H1 (cell line): ENCODE data around the gene CDK4. TPM values are rescaled to one million over a fixed set of nuclear protein-coding genes. Genes with fewer than 3 reads are reported as not detected.
A peak's percentile ranks its signal among the peaks of the same experiment; 100 is the strongest.

Source experiments
- CTCF ChIA-PET: fragments of 300-600 bp; sonication (Branson Sonifier 250); formaldehyde crosslinking; loops from one replicate; lab custom pipeline; 2021; ENCODE audit not compliant: partially characterized antibody; lab: Charles Lee
- POLR2A ChIA-PET: fragments of 300-600 bp; sonication (Branson Sonifier 250); formaldehyde crosslinking; loops from one replicate; lab custom pipeline; 2021; ENCODE audit warnings: inconsistent platforms; ENCODE audit not compliant: partially characterized antibody; lab: Charles Lee
- DNase-seq, 2 experiments: peaks; one replicate each; pipeline versions ENCODE4 v3.0.0 to v3.0.0-alpha.2; 2010 to 2022; ENCODE audit warnings: low spot score in 2 of 2, low read depth in 1 of 2, mixed read lengths in 1 of 2
- FAIRE-seq: peaks from 2 replicates; lab custom pipeline; 2011; peaks lifted over from hg19 to GRCh38; lab: Jason Lieb, UNC
- H2AFZ ChIP-seq: 2 replicates; pipeline ENCODE4 v1.8.1; 2012; ENCODE audit warnings: low read length, inconsistent platforms
- H2AK5ac ChIP-seq: 2 replicates; pipeline ENCODE4 v1.6.1; 2013; ENCODE audit warnings: low read depth, low read length
- H2BK120ac ChIP-seq: replicated peaks from 2 replicates; pipeline ENCODE3; 2013; ENCODE audit warnings: low read depth, low read length, inconsistent platforms
- H2BK12ac ChIP-seq: 2 replicates; pipeline ENCODE4 v1.6.1; 2013; ENCODE audit warnings: low read depth, low read length
- H2BK15ac ChIP-seq: 2 replicates; pipeline ENCODE4 v1.6.1; 2013; ENCODE audit warnings: low read length
- H2BK20ac ChIP-seq: 2 replicates; pipeline ENCODE4 v1.6.1; 2013; ENCODE audit warnings: low read length
- H2BK5ac ChIP-seq: 2 replicates; pipeline ENCODE4 v1.6.1; 2013; ENCODE audit warnings: low read depth, low read length
- H3K14ac ChIP-seq: 2 replicates; pipeline ENCODE4 v1.6.1; 2013; ENCODE audit warnings: inconsistent platforms; ENCODE audit not compliant: insufficient read length
- H3K18ac ChIP-seq: 2 replicates; pipeline ENCODE4 v1.6.1; 2013; ENCODE audit warnings: low read length; ENCODE audit errors: extremely low read depth
- H3K23ac ChIP-seq: 2 replicates; pipeline ENCODE4 v1.6.1; 2013; ENCODE audit warnings: inconsistent platforms; ENCODE audit not compliant: insufficient read length
- H3K23me2 ChIP-seq: 2 replicates; pipeline ENCODE4 v1.6.1; 2013; ENCODE audit warnings: low read depth, low read length
- H3K27ac ChIP-seq: 2 replicates; pipeline ENCODE4 v1.6.1; 2011; ENCODE audit warnings: low read depth, low read length, inconsistent platforms
- H3K27me3 ChIP-seq, 4 experiments: replicated peaks in 1 of 4; 1 replicate in 1 of 4; 2 replicates in 3 of 4; pipeline versions ENCODE4 v1.6.1 to v1.8.1; 2011 to 2013; ENCODE audit warnings: low read length in 3 of 4, mild to moderate bottlenecking in 3 of 4, inconsistent platforms in 2 of 4, mixed read lengths in 2 of 4, moderate library complexity in 1 of 4; ENCODE audit not compliant: control insufficient read depth in 3 of 4, insufficient read depth in 3 of 4; ENCODE audit errors: extremely low read depth in 1 of 4
- H3K36me3 ChIP-seq, 4 experiments: 2 replicates each; pipeline versions ENCODE4 v1.6.1 to v1.8.1; 2011 to 2013; ENCODE audit warnings: mild to moderate bottlenecking in 4 of 4, low read length in 3 of 4, moderate library complexity in 2 of 4, control low read depth in 1 of 4, inconsistent platforms in 1 of 4; ENCODE audit not compliant: insufficient read depth in 4 of 4, control insufficient read depth in 2 of 4
- H3K4ac ChIP-seq: replicated peaks from 2 replicates; pipeline ENCODE3; 2013; ENCODE audit warnings: low read length, low read depth, mixed read lengths, inconsistent platforms; ENCODE audit not compliant: insufficient read length
- H3K4me1 ChIP-seq, 4 experiments: replicated peaks in 1 of 4; 1 replicate in 1 of 4; 2 replicates in 3 of 4; pipeline versions ENCODE4 v1.6.1 to v1.8.1; 2011 to 2013; ENCODE audit warnings: low read length in 3 of 4, inconsistent platforms in 2 of 4, mixed read lengths in 1 of 4; ENCODE audit not compliant: insufficient read depth in 4 of 4, control insufficient read depth in 3 of 4
- H3K4me2 ChIP-seq, 2 experiments: 2 replicates each; pipeline versions ENCODE4 v1.6.1 to v1.8.1; 2011 to 2013; ENCODE audit warnings: low read depth in 2 of 2, low read length in 2 of 2, control low read depth in 1 of 2, inconsistent platforms in 1 of 2, mild to moderate bottlenecking in 1 of 2; ENCODE audit not compliant: insufficient read depth in 1 of 2
- H3K4me3 ChIP-seq, 4 experiments: fragments of 200-600, 300-600 bp in 1 of 4; sonication (generic), shearing (Covaris generic), sonication (Bioruptor Twin) in 1 of 4; 2 replicates each; pipeline versions ENCODE4 v1.5.1 to v1.8.1; 2011 to 2016; ENCODE audit warnings: low read length in 4 of 4, low read depth in 3 of 4, control low read depth in 2 of 4, inconsistent platforms in 2 of 4, mild to moderate bottlenecking in 2 of 4, mixed read lengths in 1 of 4, moderate library complexity in 1 of 4; ENCODE audit not compliant: insufficient read depth in 2 of 4; ENCODE audit errors: extremely low read depth in 1 of 4
- H3K56ac ChIP-seq: replicated peaks from 2 replicates; pipeline ENCODE3; 2013; ENCODE audit warnings: low read depth, mild to moderate bottlenecking, mixed read lengths, low read length, inconsistent platforms; ENCODE audit not compliant: insufficient read length
- H3K79me1 ChIP-seq: 2 replicates; pipeline ENCODE4 v1.6.1; 2013; ENCODE audit warnings: low read depth, low read length, control low read depth
- H3K79me2 ChIP-seq, 2 experiments: 2 replicates each; pipeline versions ENCODE4 v1.6.1 to v1.8.1; 2012 to 2013; ENCODE audit warnings: low read length in 2 of 2, mild to moderate bottlenecking in 2 of 2, inconsistent platforms in 1 of 2; ENCODE audit not compliant: insufficient read depth in 2 of 2, control insufficient read depth in 1 of 2
- H3K9ac ChIP-seq, 4 experiments: replicated peaks in 1 of 4; 1 replicate in 1 of 4; 2 replicates in 3 of 4; pipeline versions ENCODE4 v1.6.1 to v1.8.1; 2011 to 2013; ENCODE audit warnings: low read depth in 3 of 4, low read length in 3 of 4, control low read depth in 2 of 4, mild to moderate bottlenecking in 2 of 4, moderate library complexity in 2 of 4, inconsistent platforms in 1 of 4; ENCODE audit errors: extremely low read depth in 1 of 4
- H3K9me3 ChIP-seq, 2 experiments: 2 replicates each; pipeline versions ENCODE4 v1.6.1 to v1.8.1; 2012 to 2013; ENCODE audit warnings: mild to moderate bottlenecking in 2 of 2, moderate library complexity in 2 of 2, control low read depth in 1 of 2, inconsistent platforms in 1 of 2, low read depth in 1 of 2, low read length in 1 of 2, mixed read lengths in 1 of 2; ENCODE audit not compliant: insufficient read depth in 2 of 2
- H4K20me1 ChIP-seq, 2 experiments: replicated peaks in 1 of 2; 2 replicates each; pipeline versions ENCODE3 to v1.8.1; 2011 to 2013; ENCODE audit warnings: inconsistent platforms in 2 of 2, low read length in 2 of 2, mild to moderate bottlenecking in 1 of 2; ENCODE audit not compliant: insufficient read depth in 2 of 2, control insufficient read depth in 1 of 2
- H4K5ac ChIP-seq: 2 replicates; pipeline ENCODE4 v1.6.1; 2013; ENCODE audit warnings: low read length, low read depth, mixed read lengths, inconsistent platforms; ENCODE audit not compliant: insufficient read length
- H4K8ac ChIP-seq: 2 replicates; pipeline ENCODE4 v1.8.0; 2013; ENCODE audit warnings: mild to moderate bottlenecking, moderate library complexity, low read length, inconsistent platforms; ENCODE audit not compliant: insufficient read depth; ENCODE audit errors: extremely low read depth
- H4K91ac ChIP-seq: replicated peaks from 2 replicates; pipeline ENCODE3; 2013; ENCODE audit warnings: low read length, mixed read lengths, inconsistent platforms; ENCODE audit not compliant: insufficient read length
- GTF2F1 ChIP-seq: IDR thresholded peaks from 2 replicates; pipeline ENCODE4 v1.6.1; 2012; ENCODE audit warnings: low read depth, low read length, improper control_type of control experiment, borderline replicate concordance
- JUND ChIP-seq: IDR thresholded peaks from 2 replicates; pipeline ENCODE4 v1.6.1; 2011; ENCODE audit warnings: mild to moderate bottlenecking, improper control_type of control experiment, low read length
- SIN3A ChIP-seq, 2 experiments: IDR thresholded peaks in 1 of 2; conservative IDR thresholded peaks in 1 of 2; 2 replicates each; pipeline ENCODE4 v1.6.1; 2011 to 2012; ENCODE audit warnings: low read length in 2 of 2, improper control_type of control experiment in 1 of 2, low read depth in 1 of 2, mild to moderate bottlenecking in 1 of 2
- WGBS, 2 experiments: shearing (Covaris generic) in 1 of 2; methylation state at CpG; one replicate each; pipeline versions ENCODE4 v1.1.6 to v1.1.7; 2013 to 2015; ENCODE audit warnings: low lambda C conversion rate in 2 of 2, mixed read lengths in 2 of 2, inconsistent platforms in 1 of 2, low coverage in 1 of 2, missing lambda C conversion rate in 1 of 2; ENCODE audit not compliant: insufficient replicate concordance in 2 of 2, insufficient coverage in 1 of 2, insufficient read length in 1 of 2; ENCODE audit errors: extremely low coverage in 1 of 2, missing lambda C conversion rate in 1 of 2; 5-methylcytosine and 5-hydroxymethylcytosine counted together
- polyA plus RNA-seq, 7 experiments: library from polyadenylated mRNA; depleted of rRNA in 3 of 7; stranded (reverse) in 5 of 7; unstranded in 2 of 7; fragments of >200 nt in 5 of 7; fragments of 200-250 nt in 2 of 7; gene quantifications; 1 replicate in 5 of 7; 2 replicates in 1 of 7; 4 replicates in 1 of 7; pipeline versions ENCODE4 v1.2.1 to v1.2.3, GENCODE V29; 2011 to 2013; ENCODE audit warnings: missing spikeins in 2 of 7, mixed read lengths in 2 of 7
- total RNA-seq: library from RNA; stranded (reverse); fragmentation: NEBNext Ultra II Directional; extraction: Animal tissue kit (Norgen Biotek cat#: 25700); gene quantifications from 2 replicates; pipeline ENCODE4 v1.2.1, GENCODE V29; 2021
- TF ChIP-seq, protein P1 (sequence below), 3 experiments: IDR thresholded peaks; 1 replicate in 2 of 3; 2 replicates in 1 of 3; pipeline versions ENCODE4 v1.5.1 to v1.6.1; 2011; ENCODE audit warnings: low read length in 3 of 3, mild to moderate bottlenecking in 3 of 3, inconsistent platforms in 2 of 3, low read depth in 1 of 3, moderate library complexity in 1 of 3; ENCODE audit not compliant: insufficient read depth in 1 of 3; ENCODE audit errors: control extremely low read depth in 1 of 3
- TF ChIP-seq, protein P2 (sequence below): IDR thresholded peaks from 2 replicates; pipeline ENCODE4 v1.6.1; 2011; ENCODE audit warnings: low read length, improper control_type of control experiment

The CDK4 gene
- total and polyA plus RNA-seq, 2 of the 8 experiments (the other 6 are each of a cell fraction or from before 2014, with no cell fraction given), result 174 to 368 TPM

DNA sequence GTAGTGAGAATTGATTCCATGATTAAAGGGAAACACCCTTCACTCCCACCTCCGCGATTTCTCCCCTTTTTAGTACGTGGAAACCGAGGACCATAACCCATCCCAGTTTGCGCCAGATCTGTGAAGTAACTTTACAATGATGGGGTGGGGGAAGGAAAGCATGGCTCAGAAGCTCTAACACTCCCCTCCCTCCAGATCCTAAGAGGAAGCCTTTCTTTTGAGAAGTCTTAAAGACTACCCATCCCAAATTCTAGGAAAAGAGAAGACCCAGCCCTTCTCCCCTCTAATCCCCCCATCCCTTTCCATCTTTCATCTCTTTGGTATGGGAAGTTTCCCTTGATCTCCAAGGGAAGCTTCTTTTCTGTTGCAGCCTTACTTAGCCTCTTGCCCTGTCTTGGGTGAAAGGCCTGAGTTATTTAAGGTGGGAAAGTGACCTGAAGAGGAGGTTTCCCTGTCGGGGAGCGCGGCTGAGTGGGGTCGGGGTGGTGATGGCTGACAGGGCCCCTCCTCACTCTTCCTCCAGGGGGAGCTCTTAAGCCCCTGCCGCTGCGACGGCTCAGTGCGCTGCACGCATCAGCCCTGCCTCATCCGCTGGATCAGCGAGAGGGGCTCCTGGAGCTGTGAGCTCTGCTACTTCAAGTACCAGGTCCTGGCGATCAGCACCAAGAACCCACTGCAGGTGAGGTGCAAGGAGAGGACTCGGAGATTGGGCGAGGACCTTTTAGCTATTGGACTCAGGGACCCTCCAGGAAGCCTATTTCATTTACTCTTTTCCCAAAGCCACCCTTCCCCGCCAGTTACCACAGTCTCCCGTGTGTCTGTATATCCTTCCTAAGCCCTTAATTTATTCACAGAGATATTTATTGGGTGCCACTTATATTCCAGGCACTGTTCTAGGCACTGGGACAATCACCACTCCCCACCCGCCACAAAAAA, 4.6 kb upstream of the CDK4 start:
- no peak overlapping the region for H2BK20ac ChIP-seq
- no peak overlapping the region for H4K91ac ChIP-seq
- H3K18ac ChIP-seq, result no peak overlapping the region
- no peak for FAIRE-seq
- H2BK5ac ChIP-seq, result no peak overlapping the region
- ChIA-PET CTCF (interaction anchor here (0.6 to 2.2 kb wide), 35 partner anchors 8 to 818 kb away, joined by 3 to 40 read pairs (median 4); partner anchors contain the start of genes ATP23, AVIL, B4GALNT1 and CYP27B1), POLR2A (interaction anchor here (0.9 to 3.3 kb wide), 9 partner anchors 8 to 236 kb away, joined by 3 to 25 read pairs (median 5); partner anchors contain the start of genes CYP27B1, DDIT3, EEF1AKMT3 and METTL1)
- no peak overlapping the region for H2BK120ac ChIP-seq
- peak overlapping the region; percentile 82 to 99 for H3K4me2 ChIP-seq
- no peak overlapping the region for H2BK12ac ChIP-seq
- H3K4me1 ChIP-seq, result peaks cover 0 to 21% (median 7%) of the 10 kb centered on the region in 4 experiments; a peak in 6 of 7 replicates
- WGBS, 2 experiments, result 17% methylated on average over 22 of the region's 22 CpGs; no CpG with 5 or more reads in 1 of the 2 experiments
- no peak overlapping the region for H4K8ac ChIP-seq
- H3K14ac ChIP-seq, result no peak overlapping the region
- peaks cover under 1% of the 10 kb centered on the region; the same call in 1 of the 2 replicates for H3K79me1 ChIP-seq
- H3K36me3 ChIP-seq, result peaks cover 0 to 4% (median 0%) of the 10 kb centered on the region in 4 experiments; a peak in 2 of 8 replicates
- no peak overlapping the region for H3K23ac ChIP-seq
- no peak overlapping the region for H3K27ac ChIP-seq
- H4K5ac ChIP-seq, result no peak overlapping the region
- H3K9me3 ChIP-seq, result no peaks in the 10 kb centered on the region
- H3K4me3 ChIP-seq, result peak overlapping the region in 2 of 4 experiments; percentile 82 to 96; a peak in 5 of 8 replicates
- H3K56ac ChIP-seq, result no peak overlapping the region
- H4K20me1 ChIP-seq, result peaks cover 3 to 15% of the 10 kb centered on the region in 2 experiments
- no peak overlapping the region for H2AK5ac ChIP-seq
- H2AFZ ChIP-seq, result no peak overlapping the region
- H2BK15ac ChIP-seq, result no peak overlapping the region
- no peak overlapping the region for H3K4ac ChIP-seq
- H3K9ac ChIP-seq, result no peak overlapping the region
- DNase-seq, result peak in 1 of 2 experiments; percentile 88
- peaks cover 0 to 4% of the 10 kb centered on the region in 2 experiments; a peak in 2 of 4 replicates for H3K79me2 ChIP-seq
- H3K27me3 ChIP-seq, result peaks cover 8 to 33% (median 26%) of the 10 kb centered on the region in 4 experiments
- H3K23me2 ChIP-seq, result peaks cover 10% of the 10 kb centered on the region
- TF ChIP-seq JUND, result 0 out of 2 replicates have a peak, but pooled peaks have one; percentile 33
- TF ChIP-seq SIN3A (conservative IDR thresholded peaks at IDR 0.05 in 1 of 2, IDR thresholded peaks at IDR 0.05 in 1 of 2; ENCODE audit: low read depth in 1 of 2, low read length in 2 of 2), result peak; percentile 42 to 76; a peak in 1 of 4 replicates
- TF ChIP-seq, protein P1, sequence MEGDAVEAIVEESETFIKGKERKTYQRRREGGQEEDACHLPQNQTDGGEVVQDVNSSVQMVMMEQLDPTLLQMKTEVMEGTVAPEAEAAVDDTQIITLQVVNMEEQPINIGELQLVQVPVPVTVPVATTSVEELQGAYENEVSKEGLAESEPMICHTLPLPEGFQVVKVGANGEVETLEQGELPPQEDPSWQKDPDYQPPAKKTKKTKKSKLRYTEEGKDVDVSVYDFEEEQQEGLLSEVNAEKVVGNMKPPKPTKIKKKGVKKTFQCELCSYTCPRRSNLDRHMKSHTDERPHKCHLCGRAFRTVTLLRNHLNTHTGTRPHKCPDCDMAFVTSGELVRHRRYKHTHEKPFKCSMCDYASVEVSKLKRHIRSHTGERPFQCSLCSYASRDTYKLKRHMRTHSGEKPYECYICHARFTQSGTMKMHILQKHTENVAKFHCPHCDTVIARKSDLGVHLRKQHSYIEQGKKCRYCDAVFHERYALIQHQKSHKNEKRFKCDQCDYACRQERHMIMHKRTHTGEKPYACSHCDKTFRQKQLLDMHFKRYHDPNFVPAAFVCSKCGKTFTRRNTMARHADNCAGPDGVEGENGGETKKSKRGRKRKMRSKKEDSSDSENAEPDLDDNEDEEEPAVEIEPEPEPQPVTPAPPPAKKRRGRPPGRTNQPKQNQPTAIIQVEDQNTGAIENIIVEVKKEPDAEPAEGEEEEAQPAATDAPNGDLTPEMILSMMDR (IDR thresholded peaks at IDR 0.05; ENCODE audit: control extremely low read depth in 1 of 3, insufficient read depth in 1 of 3, low read depth in 1 of 3, low read length in 3 of 3), result peak; percentile 83 to 98 (median 97)
- no peak for TF ChIP-seq GTF2F1
- TF ChIP-seq, protein P2, sequence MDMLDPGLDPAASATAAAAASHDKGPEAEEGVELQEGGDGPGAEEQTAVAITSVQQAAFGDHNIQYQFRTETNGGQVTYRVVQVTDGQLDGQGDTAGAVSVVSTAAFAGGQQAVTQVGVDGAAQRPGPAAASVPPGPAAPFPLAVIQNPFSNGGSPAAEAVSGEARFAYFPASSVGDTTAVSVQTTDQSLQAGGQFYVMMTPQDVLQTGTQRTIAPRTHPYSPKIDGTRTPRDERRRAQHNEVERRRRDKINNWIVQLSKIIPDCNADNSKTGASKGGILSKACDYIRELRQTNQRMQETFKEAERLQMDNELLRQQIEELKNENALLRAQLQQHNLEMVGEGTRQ, result no peak
